ENCODE results near the gene SNX1. TPM values are rescaled to one million over a fixed set of nuclear protein-coding genes. Genes with fewer than 3 reads are reported as not detected.

SNX1 gene
- total RNA-seq, 4 donors from 2014 or later: 104 to 125 (median 120) TPM

DNA sequence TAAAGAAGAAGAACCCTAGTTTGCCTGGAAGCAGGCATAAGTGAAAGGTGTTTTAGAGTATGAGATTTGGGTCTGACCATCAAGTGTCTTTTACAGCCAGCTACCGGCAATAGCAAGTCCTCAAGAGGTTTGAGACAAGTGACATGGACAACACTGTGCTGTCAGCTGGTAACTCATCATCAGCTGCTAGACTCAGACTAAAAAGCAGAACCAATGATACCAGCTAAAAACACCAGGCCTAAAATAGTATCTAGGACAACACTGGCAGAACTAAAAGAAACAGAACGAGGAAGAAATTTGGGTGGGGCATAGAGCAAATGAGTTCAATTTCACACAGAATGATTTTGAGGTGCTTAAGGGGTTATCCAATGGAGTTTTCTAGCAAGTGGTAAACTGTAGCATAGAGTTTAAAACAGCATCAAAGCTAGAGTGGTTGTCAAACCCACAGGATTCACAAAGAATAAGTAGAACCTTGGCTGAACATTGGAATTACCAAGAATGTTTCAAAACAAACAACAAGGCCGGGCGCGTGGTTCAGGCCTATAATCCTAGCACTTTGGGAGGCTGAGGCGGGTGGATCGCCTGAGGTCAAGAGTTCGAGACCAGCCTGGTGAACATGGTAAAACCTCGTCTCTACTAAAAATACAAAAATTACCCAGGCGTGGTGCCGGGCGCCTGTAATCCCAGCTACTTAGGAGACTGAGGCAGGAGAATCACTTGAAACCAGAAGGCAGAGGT lies 6.1 kb upstream of the SNX1 start:
- DNase-seq (ENCODE audit: low spot score) (no peak), ATAC-seq (ENCODE audit: low FRiP score) (no peak)
- TF ChIP-seq, protein P1, sequence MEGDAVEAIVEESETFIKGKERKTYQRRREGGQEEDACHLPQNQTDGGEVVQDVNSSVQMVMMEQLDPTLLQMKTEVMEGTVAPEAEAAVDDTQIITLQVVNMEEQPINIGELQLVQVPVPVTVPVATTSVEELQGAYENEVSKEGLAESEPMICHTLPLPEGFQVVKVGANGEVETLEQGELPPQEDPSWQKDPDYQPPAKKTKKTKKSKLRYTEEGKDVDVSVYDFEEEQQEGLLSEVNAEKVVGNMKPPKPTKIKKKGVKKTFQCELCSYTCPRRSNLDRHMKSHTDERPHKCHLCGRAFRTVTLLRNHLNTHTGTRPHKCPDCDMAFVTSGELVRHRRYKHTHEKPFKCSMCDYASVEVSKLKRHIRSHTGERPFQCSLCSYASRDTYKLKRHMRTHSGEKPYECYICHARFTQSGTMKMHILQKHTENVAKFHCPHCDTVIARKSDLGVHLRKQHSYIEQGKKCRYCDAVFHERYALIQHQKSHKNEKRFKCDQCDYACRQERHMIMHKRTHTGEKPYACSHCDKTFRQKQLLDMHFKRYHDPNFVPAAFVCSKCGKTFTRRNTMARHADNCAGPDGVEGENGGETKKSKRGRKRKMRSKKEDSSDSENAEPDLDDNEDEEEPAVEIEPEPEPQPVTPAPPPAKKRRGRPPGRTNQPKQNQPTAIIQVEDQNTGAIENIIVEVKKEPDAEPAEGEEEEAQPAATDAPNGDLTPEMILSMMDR (IDR thresholded peaks at IDR 0.05): no peak

DNA sequence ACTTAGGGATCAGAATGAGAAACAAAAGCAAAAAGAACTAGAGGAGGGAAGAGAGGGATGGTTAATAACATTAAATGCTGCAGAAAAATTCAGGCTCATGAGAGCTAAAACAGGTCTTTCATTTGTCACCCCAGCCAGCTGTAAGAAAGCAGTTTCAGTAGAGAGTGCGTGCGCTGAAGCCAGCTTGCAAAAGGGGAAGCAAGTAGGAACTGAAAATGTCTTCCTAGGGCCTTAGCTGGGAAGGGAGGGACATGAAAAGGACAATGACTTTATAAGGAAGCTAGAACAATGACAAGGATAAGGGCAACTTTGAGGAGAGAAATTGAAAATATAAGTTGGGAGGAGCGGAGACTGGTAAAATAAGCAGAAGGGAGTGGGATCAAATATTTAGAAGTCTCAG lies 5.3 kb upstream of the SNX1 start:
- ATAC-seq (ENCODE audit: low FRiP score): no peak
- DNase-seq (ENCODE audit: low spot score): no peak
- TF ChIP-seq, protein P1 (IDR thresholded peaks at IDR 0.05): no peak

DNA sequence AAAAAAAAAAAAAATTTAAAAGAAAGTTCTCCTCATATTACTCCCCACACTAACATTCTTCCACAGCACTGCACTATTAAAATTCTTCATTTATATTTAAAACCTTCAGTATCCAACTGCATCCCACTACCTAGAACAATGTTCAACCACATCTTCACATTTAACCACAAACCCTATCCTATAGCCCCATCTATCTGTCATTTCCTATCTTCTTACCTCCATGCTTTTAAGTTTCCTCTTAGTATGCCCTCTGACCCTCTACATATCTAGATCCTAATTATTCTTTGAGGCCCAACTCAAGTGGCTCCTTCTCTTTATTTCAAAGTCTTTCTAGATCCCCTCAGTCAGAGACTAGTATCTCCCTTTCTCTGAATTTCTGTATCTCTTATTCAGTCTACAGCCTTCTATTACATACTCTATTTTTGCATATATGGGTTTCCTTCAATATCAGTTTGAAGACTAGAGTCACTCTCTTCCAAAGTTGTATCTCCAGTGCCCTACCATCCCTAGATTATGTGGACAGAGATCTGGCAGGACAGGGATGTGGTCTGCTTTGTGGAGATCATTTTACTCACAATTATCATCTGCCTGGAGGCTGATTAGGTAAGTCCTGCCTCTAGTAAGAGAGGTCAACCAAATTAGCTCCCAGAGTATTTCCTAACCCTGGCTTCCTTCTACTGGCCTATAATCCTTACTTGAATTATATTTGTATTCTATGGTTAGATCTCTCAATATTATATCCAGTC lies 3.5 kb upstream of the SNX1 start:
- ATAC-seq (ENCODE audit: low FRiP score) (no peak), DNase-seq (ENCODE audit: low spot score) (no peak)
- TF ChIP-seq, protein P1 (IDR thresholded peaks at IDR 0.05): no peak

DNA sequence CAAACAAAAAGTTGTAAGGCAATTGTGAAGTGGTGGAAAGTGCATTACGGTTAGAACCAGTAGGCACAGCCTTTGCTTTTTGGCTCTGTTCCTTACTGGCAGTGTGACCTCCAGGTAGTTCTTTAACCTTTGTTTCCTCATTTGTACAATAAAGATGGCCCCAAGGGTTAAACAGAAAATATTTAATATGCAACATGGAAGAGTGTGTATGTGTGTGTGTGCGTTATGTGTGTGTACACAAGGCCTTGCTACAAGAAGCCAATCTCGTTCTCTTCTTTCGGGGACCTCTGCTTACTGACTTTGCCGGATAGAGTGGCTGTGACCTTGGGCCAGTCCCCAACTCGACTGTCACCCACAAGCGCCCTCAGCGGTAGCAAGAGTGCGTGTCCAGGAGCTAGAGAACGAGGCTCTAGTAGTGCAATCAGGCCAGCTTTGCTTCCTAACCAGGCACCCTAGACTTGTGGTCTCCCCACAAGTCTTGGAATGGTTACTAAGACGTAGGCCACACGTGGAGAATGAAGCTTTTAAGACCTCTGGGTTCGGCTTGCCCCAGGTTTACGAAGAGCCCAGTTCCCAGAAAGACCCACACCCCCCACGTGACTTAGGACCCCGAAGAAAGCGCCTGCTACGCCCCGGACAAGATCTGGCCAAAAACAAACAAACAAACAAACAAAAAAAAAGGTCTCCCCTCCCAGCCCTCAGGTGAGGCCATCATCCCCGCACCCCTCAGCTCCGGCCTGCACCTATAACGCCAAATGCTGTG lies 2.7 kb upstream of the SNX1 start:
- TF ChIP-seq, protein P1 (IDR thresholded peaks at IDR 0.05): no peak
- no peak for DNase-seq (ENCODE audit: low spot score)
- ATAC-seq (ENCODE audit: low FRiP score): no peak

DNA sequence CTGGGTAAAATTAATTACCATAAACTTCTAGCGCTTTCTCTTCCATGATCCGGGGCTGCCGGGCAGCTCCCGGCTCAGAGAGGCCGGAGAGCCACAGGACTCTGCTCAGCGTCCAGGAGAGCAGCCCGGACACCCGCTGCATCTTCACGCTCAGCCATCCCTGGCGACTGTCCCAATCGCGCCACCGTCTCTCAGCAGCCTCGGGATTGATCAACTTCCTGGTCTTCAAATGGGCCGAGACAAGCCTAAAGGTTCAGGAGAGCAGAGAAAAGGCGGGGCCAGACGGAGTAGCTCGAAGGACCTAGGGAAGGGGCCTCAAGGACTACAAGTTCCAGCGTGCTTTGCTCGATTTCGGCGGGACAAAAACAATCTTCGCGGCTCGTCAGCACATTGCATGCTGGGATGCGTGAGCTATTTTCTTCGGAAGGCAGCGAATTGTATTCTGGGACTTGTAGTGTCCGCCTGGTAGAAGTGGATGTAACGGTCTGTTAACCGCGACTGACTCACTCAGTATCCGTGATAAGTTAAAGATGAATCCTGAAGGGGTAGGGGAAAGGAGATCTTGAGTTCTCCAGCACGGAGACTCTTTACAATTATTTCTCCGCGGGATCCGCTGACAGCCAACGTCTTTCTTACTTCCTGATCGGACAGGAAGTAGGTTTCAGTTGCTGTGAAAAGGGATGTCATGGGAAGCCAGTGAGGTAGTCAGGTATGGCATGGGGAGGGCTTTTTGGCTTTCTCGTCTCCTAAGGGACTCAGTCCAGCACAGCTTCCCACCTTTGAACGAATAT lies 2.0 kb upstream of the SNX1 start, which contains the start of gene CIAO2A:
Gene CIAO2A (minus strand): TSS at position 212 of the 791 bp plus-strand sequence. CDS start 70 bp downstream, at position 142.
- DNase-seq (ENCODE audit: low spot score): peak; percentile 79
- TF ChIP-seq, protein P1 (IDR thresholded peaks at IDR 0.05): no peak
- peak; percentile 90 for ATAC-seq (ENCODE audit: low FRiP score)

DNA sequence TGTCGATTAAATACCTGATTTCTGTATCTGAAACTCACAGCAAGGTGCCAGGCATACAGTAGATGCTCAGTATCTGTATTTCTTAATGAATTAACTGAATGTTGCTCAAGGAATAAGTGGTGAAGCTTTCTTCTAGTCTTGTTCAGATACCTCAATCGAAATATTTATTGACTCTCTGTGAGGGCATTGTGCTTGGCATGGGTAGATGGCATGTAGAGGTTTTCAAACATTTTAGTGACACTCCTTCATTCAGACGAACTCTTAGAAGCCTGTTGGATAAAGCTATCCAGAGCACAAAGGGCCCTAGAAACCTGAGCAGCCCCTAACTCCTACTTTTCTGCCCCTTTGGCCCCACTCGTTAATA lies 369 bp upstream of the SNX1 start:
- TF ChIP-seq, protein P1 (IDR thresholded peaks at IDR 0.05): no peak
- DNase-seq (ENCODE audit: low spot score): no peak
- ATAC-seq (ENCODE audit: low FRiP score): no peak

Data from omental fat pad (tissue), 4 donors.